ENCODE measurements around the gene PID1.

DNA sequence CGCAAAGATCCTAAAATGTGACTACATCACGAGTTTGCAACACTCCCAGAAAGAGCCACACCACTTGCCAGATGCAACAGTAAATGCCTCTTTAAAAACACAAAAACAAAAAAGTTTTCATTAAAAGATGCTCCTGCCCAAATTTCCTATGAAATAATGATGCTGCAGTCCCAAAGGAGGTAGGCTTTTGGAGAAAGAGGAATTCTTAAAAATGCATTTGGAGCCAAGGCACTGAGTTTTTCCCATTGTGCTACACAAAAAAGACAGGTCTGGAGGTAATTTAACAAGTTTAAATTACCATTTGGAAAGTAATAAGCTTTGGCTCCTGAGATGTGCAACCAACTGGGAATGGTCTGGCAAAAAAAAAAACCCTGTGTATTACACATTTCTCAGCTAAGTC, 145.0 kb downstream of the PID1 start:
- TF ChIP-seq CTCF (IDR thresholded peaks at IDR 0.05) (no peak), POLR2A (IDR thresholded peaks at IDR 0.05) (no peak), POLR2AphosphoS5 (IDR thresholded peaks at IDR 0.05) (no peak), EP300 (IDR thresholded peaks at IDR 0.05) (no peak)
